GM18907 (cell line): ENCODE data around the gene TMEM139.

Experiments
- ATAC-seq: cut with Tn5 transposase; IDR thresholded peaks from one replicate; pipeline ENCODE4 v1.9.1; 2021; ENCODE audit warnings: mild to moderate bottlenecking, moderate library complexity; ENCODE audit not compliant: unreplicated experiment

Gene TMEM139

GRCh38 chr7:143321734-143322133, 37.0 kb downstream of the TMEM139 start:
- ATAC-seq: no peak

- ATAC-seq: no peak
These were observed 38.2 kb downstream of the TMEM139 start for GRCh38 chr7:143322760-143323633.

GRCh38 chr7:143323653-143324052, 38.9 kb downstream of the TMEM139 start:
- ATAC-seq: no peak

GRCh38 chr7:143325240-143325639, 40.5 kb downstream of the TMEM139 start:
- ATAC-seq: peak; percentile 68

GRCh38 chr7:143327903-143328302, 43.1 kb downstream of the TMEM139 start:
- peak; percentile 78 for ATAC-seq

GRCh38 chr7:143329471-143330170, 44.9 kb downstream of the TMEM139 start:
- no peak for ATAC-seq

GRCh38 chr7:143331179-143331801, 46.5 kb downstream of the TMEM139 start:
- no peak for ATAC-seq

- ATAC-seq: no peak
These were observed 49.5 kb downstream of the TMEM139 start for GRCh38 chr7:143334244-143334643.

GRCh38 chr7:143337216-143337615, 52.5 kb downstream of the TMEM139 start:
- no peak for ATAC-seq
